OCI-LY7 (cell line): ENCODE results near the gene SIGLEC9.

Experiments
- EZH2phosphoT487 ChIP-seq: fragments of 200-600 bp; sonication (generic); IDR thresholded peaks from 2 replicates; pipeline ENCODE4 v1.6.1; 2018; ENCODE audit warnings: low read depth, borderline replicate concordance, mild to moderate bottlenecking, mixed run types, antibody characterized with exemption, low read length, moderate library complexity, mixed read lengths
- TF ChIP-seq, protein P1 (sequence below): fragments of 200-600 bp; sonication (generic); conservative IDR thresholded peaks from 2 replicates; pipeline ENCODE4 v1.5.1; 2014; ENCODE audit warnings: mild to moderate bottlenecking, antibody characterized with exemption, low read length, moderate library complexity, mixed read lengths

DNA sequence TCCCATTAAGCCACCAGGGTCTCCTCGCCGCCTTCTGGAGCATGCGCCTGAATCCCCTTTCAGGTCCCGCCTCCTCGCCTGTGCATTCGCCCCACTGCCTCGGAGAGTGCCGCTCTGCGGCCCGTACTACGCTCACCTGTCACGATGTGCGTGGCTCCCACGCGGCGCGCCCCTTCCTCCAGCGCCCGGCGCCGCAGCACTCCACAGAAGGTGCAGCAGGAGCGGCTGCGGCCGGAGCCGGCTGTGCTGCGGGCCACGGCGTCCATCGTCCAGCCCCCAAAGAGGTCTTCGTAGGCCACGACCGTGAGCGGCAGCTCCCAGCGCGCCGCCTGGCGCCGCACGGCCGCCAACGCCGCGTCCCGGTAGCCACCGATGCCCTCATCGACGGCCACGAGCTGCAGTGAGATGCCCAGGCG lies 20.8 kb upstream of the SIGLEC9 start:
- TF ChIP-seq, protein P1, sequence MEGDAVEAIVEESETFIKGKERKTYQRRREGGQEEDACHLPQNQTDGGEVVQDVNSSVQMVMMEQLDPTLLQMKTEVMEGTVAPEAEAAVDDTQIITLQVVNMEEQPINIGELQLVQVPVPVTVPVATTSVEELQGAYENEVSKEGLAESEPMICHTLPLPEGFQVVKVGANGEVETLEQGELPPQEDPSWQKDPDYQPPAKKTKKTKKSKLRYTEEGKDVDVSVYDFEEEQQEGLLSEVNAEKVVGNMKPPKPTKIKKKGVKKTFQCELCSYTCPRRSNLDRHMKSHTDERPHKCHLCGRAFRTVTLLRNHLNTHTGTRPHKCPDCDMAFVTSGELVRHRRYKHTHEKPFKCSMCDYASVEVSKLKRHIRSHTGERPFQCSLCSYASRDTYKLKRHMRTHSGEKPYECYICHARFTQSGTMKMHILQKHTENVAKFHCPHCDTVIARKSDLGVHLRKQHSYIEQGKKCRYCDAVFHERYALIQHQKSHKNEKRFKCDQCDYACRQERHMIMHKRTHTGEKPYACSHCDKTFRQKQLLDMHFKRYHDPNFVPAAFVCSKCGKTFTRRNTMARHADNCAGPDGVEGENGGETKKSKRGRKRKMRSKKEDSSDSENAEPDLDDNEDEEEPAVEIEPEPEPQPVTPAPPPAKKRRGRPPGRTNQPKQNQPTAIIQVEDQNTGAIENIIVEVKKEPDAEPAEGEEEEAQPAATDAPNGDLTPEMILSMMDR: no peak
- TF ChIP-seq EZH2phosphoT487: no peak
